A549 (cell line): Measurements from ENCODE around the gene PGBD5.

Source experiments
- CBX8 ChIP-seq: fragments of 200-600 bp; sonication (generic); IDR thresholded peaks from 2 replicates; pipeline ENCODE4 v1.6.1; 2016
- CTCF ChIP-seq: fragments of >200 bp; sonication (Bioruptor Twin); formaldehyde crosslinking; IDR thresholded peaks from 3 replicates; pipeline ENCODE4 v1.5.1; 2016
- KDM5A ChIP-seq: fragments of 200-600 bp; sonication (generic); IDR thresholded peaks from 2 replicates; pipeline ENCODE4 v1.6.1; 2016; ENCODE audit warnings: antibody characterized with exemption, mild to moderate bottlenecking
- MAZ ChIP-seq: fragments of 150-350 bp; IDR thresholded peaks from 2 replicates; pipeline ENCODE4 v1.6.1; 2014; ENCODE audit warnings: antibody characterized with exemption, low read depth, low read length, borderline replicate concordance
- POLR2AphosphoS2 ChIP-seq: conservative IDR thresholded peaks from 2 replicates; pipeline ENCODE4 v1.6.1; 2012; ENCODE audit warnings: low read length, improper control_type of control experiment, inconsistent platforms
- RFX5 ChIP-seq: fragments of 450-650 bp; IDR thresholded peaks from 2 replicates; pipeline ENCODE4 v1.7.1; 2014; ENCODE audit warnings: antibody characterized with exemption, mild to moderate bottlenecking, moderate library complexity
- USF2 ChIP-seq: fragments of 450-650 bp; IDR thresholded peaks from 2 replicates; pipeline ENCODE4 v1.6.1; 2014; ENCODE audit warnings: antibody characterized with exemption

GRCh38 chr1:230332575-230333066, 93.5 kb downstream of the PGBD5 start:
- TF ChIP-seq MAZ (no peak), CTCF (no peak), KDM5A (no peak), USF2 (no peak), RFX5 (no peak), CBX8 (no peak), POLR2AphosphoS2 (no peak)
